ENCODE results near the gene STK39.

STK39 gene

DNA sequence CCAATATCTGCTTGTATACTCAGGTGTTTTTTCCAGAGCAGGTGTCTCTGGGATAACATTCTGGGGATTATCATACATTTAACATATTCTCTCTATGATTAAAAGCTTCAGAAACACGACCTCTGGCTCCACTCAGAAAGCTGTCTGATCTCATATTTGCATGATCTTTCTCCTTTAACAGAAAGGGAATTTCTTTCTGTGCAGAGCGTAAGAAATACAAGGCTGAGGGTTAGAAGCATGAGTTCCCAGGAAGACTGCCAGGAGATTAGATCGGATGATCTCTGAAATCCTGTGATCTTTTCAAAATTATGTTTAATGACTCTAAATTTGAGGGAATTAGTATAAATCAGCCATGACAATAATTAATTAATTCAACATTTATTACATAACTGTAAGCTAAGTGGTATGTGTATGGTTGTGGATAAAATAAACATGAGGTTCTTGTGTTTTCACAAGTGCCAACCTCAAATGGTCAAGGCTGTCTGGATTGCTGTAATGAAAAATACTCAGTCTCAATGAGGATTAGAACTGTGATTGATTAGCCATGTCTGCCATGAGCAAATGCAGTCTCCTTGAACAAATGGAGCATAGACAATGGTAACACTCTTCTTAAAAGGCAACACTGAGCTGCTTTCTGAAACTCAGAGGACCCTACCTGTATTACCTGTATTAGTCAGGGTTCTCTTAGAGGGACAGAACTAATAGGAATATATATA lies 304.9 kb downstream of the STK39 start:
- H3K4me3 ChIP-seq (replicated peaks in 1 of 2; ENCODE audit: low read depth in 2 of 2, low read length in 2 of 2) = no peak overlapping the region
- TF ChIP-seq, protein P1, sequence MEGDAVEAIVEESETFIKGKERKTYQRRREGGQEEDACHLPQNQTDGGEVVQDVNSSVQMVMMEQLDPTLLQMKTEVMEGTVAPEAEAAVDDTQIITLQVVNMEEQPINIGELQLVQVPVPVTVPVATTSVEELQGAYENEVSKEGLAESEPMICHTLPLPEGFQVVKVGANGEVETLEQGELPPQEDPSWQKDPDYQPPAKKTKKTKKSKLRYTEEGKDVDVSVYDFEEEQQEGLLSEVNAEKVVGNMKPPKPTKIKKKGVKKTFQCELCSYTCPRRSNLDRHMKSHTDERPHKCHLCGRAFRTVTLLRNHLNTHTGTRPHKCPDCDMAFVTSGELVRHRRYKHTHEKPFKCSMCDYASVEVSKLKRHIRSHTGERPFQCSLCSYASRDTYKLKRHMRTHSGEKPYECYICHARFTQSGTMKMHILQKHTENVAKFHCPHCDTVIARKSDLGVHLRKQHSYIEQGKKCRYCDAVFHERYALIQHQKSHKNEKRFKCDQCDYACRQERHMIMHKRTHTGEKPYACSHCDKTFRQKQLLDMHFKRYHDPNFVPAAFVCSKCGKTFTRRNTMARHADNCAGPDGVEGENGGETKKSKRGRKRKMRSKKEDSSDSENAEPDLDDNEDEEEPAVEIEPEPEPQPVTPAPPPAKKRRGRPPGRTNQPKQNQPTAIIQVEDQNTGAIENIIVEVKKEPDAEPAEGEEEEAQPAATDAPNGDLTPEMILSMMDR (IDR thresholded peaks at IDR 0.05; ENCODE audit: low read depth, low read length) = no peak
- DNase-seq (ENCODE audit: low read depth in 2 of 2) = no peak

DNA sequence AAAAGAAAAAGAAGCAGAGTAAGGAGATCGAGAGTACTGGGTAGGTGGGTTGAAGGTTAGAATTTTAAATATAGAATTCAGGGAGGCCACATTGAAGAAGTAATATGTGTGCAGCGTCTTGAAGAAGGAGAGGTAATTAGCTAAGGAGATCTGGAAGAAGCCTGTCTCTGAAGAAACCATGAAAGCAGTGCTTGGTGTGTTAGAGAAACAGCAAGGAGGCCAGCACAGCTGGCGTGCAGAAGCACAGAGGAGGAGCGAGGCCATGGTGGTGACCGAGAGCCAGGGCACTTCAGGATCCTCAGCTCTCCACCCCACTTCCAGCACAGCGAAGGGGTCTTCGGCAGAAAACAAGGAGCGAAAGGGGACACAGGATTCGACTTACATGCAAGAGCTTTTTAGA lies 305.8 kb downstream of the STK39 start:
- TF ChIP-seq, protein P1 (IDR thresholded peaks at IDR 0.05; ENCODE audit: low read depth, low read length) = no peak
- no peak for DNase-seq (ENCODE audit: low read depth in 2 of 2)
- no peak overlapping the region for H3K4me3 ChIP-seq (replicated peaks in 1 of 2; ENCODE audit: low read depth in 2 of 2, low read length in 2 of 2)

DNA sequence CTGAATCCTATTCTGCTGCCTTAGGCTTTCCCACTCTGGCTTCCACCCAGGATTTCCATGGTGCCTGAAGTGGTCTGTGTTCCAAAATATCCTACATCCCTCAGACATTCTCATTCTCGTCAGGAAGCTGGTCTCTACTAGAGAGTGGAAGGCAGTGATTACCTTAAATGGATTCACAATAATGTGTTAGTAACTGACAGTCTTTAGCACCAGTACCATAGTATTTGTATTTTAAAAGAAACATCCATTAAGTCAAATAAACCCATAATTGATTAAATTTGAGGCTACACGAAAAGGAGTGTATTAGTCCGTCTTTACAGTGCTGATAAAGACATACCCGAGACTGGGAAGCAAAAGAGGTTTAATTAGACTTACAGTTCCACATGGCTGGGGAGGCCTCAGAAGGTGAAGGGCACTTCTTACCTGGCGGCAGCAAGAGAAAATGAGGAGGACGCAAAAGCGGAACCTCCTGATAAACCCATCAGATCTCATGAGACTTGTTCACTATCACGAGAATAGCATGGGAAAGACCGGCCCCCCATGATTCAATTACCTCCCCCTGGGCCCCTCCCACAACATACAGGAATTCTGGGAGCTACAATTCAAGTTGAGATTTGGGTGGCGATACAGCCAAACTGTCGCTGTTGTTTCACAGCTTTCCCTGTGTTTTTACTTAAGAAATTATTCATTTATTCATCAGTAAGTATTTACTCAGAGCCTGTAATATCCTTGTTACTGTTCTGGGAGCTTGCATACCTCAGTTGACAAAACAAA lies 306.5 kb downstream of the STK39 start:
- no peak overlapping the region for H3K4me3 ChIP-seq (replicated peaks in 1 of 2; ENCODE audit: low read depth in 2 of 2, low read length in 2 of 2)
- TF ChIP-seq, protein P1 (IDR thresholded peaks at IDR 0.05; ENCODE audit: low read depth, low read length) = no peak
- no peak for DNase-seq (ENCODE audit: low read depth in 2 of 2)

DNA sequence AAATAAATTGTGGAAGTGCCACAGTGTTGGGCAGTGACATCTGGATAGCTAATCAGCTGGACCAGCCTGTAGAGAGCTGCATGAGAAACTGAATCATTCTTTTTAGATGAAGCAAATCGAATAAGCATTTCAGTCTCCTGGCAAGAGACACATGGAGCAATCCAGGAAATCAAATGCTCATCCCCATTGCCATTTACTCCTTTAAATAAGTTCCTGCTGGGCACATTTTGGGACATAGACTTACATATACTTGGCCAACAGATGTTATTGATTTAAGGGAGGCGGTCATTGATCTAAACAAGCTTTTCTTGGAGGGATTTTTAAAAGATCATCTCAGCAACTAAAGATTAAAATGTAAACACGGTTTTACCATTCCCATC lies 307.1 kb downstream of the STK39 start:
- TF ChIP-seq, protein P1 (IDR thresholded peaks at IDR 0.05; ENCODE audit: low read depth, low read length) = no peak
- H3K4me3 ChIP-seq (replicated peaks in 1 of 2; ENCODE audit: low read depth in 2 of 2, low read length in 2 of 2) = no peak overlapping the region
- no peak for DNase-seq (ENCODE audit: low read depth in 2 of 2)

DNA sequence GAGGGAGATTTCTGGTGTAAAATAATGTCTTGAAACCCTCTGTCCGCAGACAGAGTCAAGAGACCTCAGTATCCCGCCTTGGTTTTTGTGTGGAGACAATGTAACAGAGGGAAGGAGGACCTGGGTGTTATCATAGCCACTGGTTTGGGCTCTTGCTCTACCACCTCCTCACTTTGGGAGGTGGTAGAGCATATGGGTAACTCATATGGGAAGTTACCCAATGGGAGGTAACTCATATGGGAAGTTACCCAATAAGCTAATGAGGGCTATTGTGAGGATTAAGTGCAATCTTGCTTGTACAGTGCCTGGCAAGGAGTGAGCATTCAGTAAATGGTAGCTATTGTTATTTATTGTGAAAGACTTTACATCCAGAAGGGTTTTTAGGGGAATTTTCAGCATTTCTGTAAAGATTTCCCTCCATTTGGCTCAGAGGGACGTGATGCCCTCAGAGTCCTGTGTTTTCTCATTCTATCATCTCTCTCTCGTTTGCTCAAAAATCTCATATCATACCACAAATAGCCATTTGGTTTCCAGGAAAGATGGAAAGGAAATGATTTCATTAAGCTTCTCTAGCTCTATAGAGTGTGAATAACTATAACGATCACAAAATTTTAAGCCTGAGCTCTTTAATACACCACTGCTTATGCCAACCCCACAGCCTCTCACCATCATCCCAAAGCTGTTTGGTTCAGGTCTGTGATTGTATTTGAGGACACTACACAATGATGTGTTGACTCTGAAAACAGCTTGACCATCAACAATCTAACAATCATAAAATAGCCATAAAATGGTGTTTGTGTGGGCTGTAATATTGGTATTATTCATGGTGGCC lies 307.7 kb downstream of the STK39 start:
- H3K4me3 ChIP-seq (replicated peaks in 1 of 2; ENCODE audit: low read depth in 2 of 2, low read length in 2 of 2) = no peak overlapping the region
- TF ChIP-seq, protein P1 (IDR thresholded peaks at IDR 0.05; ENCODE audit: low read depth, low read length) = no peak
- DNase-seq (ENCODE audit: low read depth in 2 of 2) = no peak

DNA sequence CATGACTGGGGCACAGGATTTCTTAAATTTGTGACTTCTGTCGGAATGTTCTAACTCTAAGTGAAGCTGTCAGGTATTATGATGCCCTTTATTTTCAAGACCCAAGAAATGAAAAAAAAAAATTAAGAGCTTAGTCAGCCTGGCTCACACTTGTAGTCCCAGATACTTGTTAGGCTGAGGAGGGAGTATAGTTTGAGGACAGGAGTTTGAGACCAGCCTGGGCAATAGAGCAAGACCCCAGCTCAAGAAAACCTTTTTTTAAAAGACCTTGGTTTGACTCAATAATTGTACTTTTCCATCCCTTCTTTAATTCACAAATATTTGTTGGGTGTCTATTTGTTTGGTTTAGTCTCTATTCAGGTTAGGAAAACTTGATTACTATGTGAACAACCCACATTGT lies 310.0 kb downstream of the STK39 start:
- TF ChIP-seq, protein P1 (IDR thresholded peaks at IDR 0.05; ENCODE audit: low read depth, low read length) = no peak

More for the DNA sequence above, 310.0 kb downstream of the STK39 start:
- H3K4me3 ChIP-seq (replicated peaks in 1 of 2; ENCODE audit: low read depth in 2 of 2, low read length in 2 of 2) = no peak overlapping the region
- DNase-seq (ENCODE audit: low read depth in 2 of 2) = no peak
